ENCODE data around the gene FNIP2.
"Not testable (repeated sequence)": the region's sequence is repeated elsewhere in the genome, so short reads cannot be mapped to it uniquely, and the experiment has no call there.

DNA sequence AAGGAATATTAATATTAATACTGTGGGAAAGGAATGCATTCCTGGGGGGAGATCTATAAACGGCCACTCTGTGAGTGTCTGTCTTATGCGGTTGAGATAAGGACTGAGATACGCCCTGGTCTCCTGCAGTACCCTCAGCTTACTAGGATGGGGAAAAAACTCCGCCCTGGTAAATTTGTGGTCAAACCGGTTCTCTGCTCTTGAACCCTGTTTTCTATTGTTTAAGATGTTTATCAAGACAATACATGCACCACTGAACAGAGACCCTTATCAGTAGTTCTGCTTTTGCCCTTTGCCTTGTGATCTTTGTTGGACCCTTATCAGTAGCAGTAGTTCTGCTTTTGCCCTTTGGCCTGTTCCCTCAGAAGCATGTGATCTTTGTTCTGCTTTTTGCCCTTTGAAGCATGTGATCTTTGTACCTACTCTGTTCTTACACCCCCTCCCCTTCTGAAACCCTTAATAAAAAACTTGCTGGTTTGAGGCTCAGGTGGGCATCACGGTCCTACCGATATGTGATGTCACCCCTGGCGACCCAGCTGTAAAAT lies 151.7 kb downstream of the FNIP2 start:
- TF ChIP-seq, protein P1, sequence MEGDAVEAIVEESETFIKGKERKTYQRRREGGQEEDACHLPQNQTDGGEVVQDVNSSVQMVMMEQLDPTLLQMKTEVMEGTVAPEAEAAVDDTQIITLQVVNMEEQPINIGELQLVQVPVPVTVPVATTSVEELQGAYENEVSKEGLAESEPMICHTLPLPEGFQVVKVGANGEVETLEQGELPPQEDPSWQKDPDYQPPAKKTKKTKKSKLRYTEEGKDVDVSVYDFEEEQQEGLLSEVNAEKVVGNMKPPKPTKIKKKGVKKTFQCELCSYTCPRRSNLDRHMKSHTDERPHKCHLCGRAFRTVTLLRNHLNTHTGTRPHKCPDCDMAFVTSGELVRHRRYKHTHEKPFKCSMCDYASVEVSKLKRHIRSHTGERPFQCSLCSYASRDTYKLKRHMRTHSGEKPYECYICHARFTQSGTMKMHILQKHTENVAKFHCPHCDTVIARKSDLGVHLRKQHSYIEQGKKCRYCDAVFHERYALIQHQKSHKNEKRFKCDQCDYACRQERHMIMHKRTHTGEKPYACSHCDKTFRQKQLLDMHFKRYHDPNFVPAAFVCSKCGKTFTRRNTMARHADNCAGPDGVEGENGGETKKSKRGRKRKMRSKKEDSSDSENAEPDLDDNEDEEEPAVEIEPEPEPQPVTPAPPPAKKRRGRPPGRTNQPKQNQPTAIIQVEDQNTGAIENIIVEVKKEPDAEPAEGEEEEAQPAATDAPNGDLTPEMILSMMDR (IDR thresholded peaks at IDR 0.05; ENCODE audit: borderline replicate concordance, extremely low read depth, low read length, poor library complexity, severe bottlenecking) = not testable (repeated sequence)
- TF ChIP-seq EZH2 (IDR thresholded peaks at IDR 0.05; ENCODE audit: borderline replicate concordance, low read depth, low read length, severe bottlenecking) = not testable (repeated sequence)
